Testis (tissue), 2 donors: ENCODE results near the gene TMEM91.

Experiments used
- CTCF ChIP-seq, 3 experiments: fragments of 450-650 bp in 2 of 3; fragments of 200-600 bp in 1 of 3; sonication (generic) in 1 of 3; IDR thresholded peaks; one replicate each; pipeline ENCODE4 v1.5.1; 2016 to 2019; ENCODE audit warnings: antibody characterized with exemption in 3 of 3, mild to moderate bottlenecking in 2 of 3, moderate library complexity in 1 of 3
- POLR2A ChIP-seq: fragments of 450-650 bp; IDR thresholded peaks from one replicate; pipeline ENCODE4 v1.6.1; 2017; ENCODE audit warnings: antibody characterized with exemption, mild to moderate bottlenecking, moderate library complexity

- TF ChIP-seq POLR2A (no peak), CTCF (IDR thresholded peaks at IDR 0.05) (no peak)
Measured at GRCh38 chr19:41350735-41351338, 25.5 kb upstream of the TMEM91 start.
